ENCODE measurements around the gene ADGRD2. TPM values are rescaled to one million over a fixed set of nuclear protein-coding genes. Genes with fewer than 3 reads are reported as not detected.
"Not testable (repeated sequence)": the region's sequence is repeated elsewhere in the genome, so short reads cannot be mapped to it uniquely, and the experiment has no call there.

Gene ADGRD2
- total RNA-seq, 1 donor = not detected

DNA sequence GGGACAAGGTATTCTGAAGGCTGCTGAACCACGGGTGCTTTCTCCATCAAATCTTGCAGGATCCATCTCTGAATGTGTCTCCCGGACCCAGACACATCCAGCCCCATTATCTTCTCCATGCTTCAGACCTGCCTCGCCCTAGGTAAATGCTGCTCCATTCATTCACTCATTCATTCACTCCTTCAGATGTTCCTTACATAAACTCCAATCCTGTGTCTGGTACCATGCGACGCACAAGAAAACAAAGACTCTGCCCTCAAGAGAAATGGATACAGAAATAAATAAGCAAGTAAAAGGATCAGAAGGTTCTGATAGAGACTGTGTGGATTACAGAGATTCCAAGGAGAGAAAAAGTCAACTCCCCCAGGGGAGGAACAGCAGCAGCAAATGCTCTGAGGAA, 27.1 kb upstream of the ADGRD2 start:
- H3K4me3 ChIP-seq (ENCODE audit: low read depth, low read length) = no peak overlapping the region
- no peak for DNase-seq (ENCODE audit: low read depth)
- TF ChIP-seq, protein P1, sequence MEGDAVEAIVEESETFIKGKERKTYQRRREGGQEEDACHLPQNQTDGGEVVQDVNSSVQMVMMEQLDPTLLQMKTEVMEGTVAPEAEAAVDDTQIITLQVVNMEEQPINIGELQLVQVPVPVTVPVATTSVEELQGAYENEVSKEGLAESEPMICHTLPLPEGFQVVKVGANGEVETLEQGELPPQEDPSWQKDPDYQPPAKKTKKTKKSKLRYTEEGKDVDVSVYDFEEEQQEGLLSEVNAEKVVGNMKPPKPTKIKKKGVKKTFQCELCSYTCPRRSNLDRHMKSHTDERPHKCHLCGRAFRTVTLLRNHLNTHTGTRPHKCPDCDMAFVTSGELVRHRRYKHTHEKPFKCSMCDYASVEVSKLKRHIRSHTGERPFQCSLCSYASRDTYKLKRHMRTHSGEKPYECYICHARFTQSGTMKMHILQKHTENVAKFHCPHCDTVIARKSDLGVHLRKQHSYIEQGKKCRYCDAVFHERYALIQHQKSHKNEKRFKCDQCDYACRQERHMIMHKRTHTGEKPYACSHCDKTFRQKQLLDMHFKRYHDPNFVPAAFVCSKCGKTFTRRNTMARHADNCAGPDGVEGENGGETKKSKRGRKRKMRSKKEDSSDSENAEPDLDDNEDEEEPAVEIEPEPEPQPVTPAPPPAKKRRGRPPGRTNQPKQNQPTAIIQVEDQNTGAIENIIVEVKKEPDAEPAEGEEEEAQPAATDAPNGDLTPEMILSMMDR (IDR thresholded peaks at IDR 0.05; ENCODE audit: insufficient read depth, low read length) = no peak

DNA sequence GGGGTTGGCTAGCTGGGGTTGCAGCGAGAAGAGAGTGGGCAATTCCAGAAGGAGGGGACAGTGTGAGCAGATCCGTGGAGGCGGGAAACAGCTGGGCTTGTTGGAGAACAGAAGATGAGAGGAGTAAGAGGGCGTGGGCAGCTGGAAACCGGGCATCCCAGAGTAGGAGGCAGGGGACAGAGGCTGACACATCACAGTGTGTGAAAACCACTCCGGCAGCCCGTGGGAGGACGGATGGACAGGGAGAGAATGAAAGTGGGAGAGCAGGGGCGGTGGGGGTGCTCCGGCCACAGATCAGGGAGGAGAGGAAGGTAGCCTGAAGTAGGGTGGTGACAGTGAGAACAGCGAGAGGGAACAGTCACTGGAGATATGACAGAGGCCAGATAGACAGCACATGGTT, 26.7 kb upstream of the ADGRD2 start:
- no peak for DNase-seq (ENCODE audit: low read depth)
- TF ChIP-seq, protein P1 (IDR thresholded peaks at IDR 0.05; ENCODE audit: insufficient read depth, low read length) = no peak
- H3K4me3 ChIP-seq (ENCODE audit: low read depth, low read length) = no peak overlapping the region

DNA sequence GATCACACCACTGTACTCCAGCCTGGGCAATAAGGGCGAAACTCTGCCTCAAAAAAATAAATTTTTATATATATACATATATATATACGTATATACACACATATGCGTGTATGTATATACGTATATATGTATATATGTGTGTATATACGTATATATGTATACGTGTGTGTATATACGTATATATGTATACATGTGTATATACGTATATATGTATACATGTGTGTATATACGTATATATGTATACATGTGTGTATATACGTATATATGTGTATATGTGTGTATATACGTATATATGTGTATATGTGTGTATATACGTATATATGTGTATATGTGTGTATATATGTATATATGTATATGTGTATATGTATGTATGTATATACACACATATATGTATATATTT, 24.5 kb upstream of the ADGRD2 start:
- not testable (repeated sequence) for H3K4me3 ChIP-seq (ENCODE audit: low read depth, low read length); DNase-seq (ENCODE audit: low read depth)

DNA sequence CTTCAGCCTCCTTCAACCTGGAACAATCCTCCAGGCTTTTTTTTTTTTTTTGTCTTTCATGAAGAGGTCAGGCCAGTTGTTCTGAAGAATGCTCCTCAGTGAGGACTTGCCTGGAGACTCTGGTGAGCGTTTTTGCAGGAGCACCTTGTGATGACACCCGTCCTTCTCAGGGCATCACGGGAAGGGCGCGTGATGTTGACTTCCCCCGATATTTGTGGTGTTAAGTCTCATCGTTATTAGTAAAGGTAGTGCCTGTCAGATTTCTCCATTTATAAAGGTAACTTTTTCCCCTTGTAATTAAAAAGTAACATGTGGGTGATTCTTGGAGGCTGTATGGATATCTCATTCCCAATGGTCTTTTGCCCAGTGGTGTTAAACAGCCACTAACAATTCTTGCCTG, 23.9 kb upstream of the ADGRD2 start:
- H3K4me3 ChIP-seq (ENCODE audit: low read depth, low read length) = no peak overlapping the region
- DNase-seq (ENCODE audit: low read depth) = no peak
- TF ChIP-seq, protein P1 (IDR thresholded peaks at IDR 0.05; ENCODE audit: insufficient read depth, low read length) = no peak

DNA sequence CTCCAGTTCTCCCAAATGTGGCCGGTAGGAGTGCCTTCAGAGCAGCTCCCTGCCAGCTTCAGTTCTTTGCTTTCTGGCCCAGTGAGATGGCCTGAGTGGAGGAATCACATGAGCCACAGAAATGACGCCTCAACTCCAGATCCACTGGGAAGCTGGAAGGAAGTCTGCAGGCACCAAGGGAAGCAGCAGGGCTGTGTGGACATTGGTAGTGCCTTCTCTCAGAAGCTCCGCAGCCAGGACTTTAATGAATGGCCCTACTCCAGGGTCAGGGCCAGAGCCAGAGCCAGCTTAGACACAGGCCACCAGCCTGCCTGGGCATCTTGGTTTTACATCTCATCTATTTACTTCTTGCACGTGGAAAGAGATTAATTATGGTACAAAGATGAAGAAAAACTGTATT, 23.0 kb upstream of the ADGRD2 start:
- no peak overlapping the region for H3K4me3 ChIP-seq (ENCODE audit: low read depth, low read length)
- TF ChIP-seq, protein P1 (IDR thresholded peaks at IDR 0.05; ENCODE audit: insufficient read depth, low read length) = no peak
- DNase-seq (ENCODE audit: low read depth) = no peak

DNA sequence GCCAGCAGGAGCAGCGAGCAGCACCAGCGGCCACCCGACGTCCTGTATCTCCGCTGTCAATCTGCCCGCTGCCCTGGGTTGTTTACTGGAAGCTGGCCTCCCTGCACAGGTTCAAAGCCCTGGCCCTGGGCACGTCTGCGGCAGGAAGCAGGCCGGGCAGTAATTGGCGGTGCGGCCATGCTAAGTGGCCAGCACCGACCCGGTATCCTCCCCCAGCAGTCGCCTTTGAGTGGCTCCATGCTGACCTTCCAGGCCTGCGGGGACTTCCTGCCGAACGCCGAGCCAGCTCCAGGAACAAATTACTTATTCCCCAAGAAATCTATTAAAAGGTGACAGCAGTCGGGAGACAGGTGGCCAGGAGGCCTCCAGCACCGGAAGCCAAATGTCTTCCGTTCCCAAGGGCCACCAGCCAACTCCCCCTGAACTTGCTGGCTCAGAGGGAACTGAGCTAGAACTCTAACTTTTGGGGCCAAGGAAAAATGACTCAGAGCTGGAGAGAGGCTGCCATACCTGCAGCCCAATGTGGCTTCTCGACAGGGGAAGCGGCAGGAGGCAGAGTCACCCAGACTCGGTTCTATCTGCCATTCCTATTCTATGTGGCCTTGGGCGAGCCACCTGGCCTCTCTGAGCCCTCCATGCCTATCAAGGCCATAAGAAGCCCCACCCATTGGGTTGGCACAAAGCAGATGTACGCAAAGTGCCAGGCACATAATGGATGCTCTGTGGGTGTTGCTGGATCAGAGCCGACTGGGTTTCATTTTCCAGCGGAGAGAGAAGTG, 21.3 kb upstream of the ADGRD2 start:
- H3K4me3 ChIP-seq (ENCODE audit: low read depth, low read length) = no peak overlapping the region
- TF ChIP-seq, protein P1 (IDR thresholded peaks at IDR 0.05; ENCODE audit: insufficient read depth, low read length) = no peak
- DNase-seq (ENCODE audit: low read depth) = no peak

DNA sequence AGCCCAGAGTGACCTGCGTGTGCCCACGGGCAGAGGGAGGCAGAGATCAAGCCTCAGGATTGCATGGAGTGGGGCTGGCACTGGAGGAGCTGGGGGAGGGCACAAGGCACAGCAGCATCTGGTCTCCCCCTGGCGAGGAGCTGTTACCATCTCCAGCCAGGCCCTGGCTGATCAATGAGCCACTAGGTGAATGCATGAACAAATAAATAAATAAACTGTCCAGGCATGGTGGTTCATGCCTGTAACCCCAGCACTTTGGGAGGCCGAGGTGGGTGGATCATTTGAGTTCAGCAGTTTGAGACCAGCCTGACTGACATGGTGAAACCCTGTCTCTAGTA, 20.8 kb upstream of the ADGRD2 start:
- TF ChIP-seq, protein P1 (IDR thresholded peaks at IDR 0.05; ENCODE audit: insufficient read depth, low read length) = no peak
- DNase-seq (ENCODE audit: low read depth) = no peak
- H3K4me3 ChIP-seq (ENCODE audit: low read depth, low read length) = no peak overlapping the region
